ENCODE measurements around the gene FCHSD1.

The FCHSD1 gene

GRCh38 chr5:141602606-141603005, 48.6 kb downstream of the FCHSD1 start:
- Histone ChIP-seq H3K27me3 (replicated peaks; ENCODE audit: control insufficient read depth, insufficient read depth, low read length) (no peaks in the 10 kb centered on the region), H3K4me3 (replicated peaks; ENCODE audit: low read depth, low read length) (no peak overlapping the region), H3K36me3 (ENCODE audit: control insufficient read depth, insufficient read depth, low read length) (no peaks in the 10 kb centered on the region)
- TF ChIP-seq, protein P1, sequence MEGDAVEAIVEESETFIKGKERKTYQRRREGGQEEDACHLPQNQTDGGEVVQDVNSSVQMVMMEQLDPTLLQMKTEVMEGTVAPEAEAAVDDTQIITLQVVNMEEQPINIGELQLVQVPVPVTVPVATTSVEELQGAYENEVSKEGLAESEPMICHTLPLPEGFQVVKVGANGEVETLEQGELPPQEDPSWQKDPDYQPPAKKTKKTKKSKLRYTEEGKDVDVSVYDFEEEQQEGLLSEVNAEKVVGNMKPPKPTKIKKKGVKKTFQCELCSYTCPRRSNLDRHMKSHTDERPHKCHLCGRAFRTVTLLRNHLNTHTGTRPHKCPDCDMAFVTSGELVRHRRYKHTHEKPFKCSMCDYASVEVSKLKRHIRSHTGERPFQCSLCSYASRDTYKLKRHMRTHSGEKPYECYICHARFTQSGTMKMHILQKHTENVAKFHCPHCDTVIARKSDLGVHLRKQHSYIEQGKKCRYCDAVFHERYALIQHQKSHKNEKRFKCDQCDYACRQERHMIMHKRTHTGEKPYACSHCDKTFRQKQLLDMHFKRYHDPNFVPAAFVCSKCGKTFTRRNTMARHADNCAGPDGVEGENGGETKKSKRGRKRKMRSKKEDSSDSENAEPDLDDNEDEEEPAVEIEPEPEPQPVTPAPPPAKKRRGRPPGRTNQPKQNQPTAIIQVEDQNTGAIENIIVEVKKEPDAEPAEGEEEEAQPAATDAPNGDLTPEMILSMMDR (IDR thresholded peaks at IDR 0.05; ENCODE audit: insufficient read depth, low read length, poor library complexity, severe bottlenecking), result no peak
- no peak for DNase-seq (ENCODE audit: extremely low read depth, insufficient read length)

- Histone ChIP-seq H3K27me3 (replicated peaks; ENCODE audit: control insufficient read depth, insufficient read depth, low read length) (no peaks in the 10 kb centered on the region), H3K4me3 (replicated peaks; ENCODE audit: low read depth, low read length) (no peak overlapping the region), H3K36me3 (ENCODE audit: control insufficient read depth, insufficient read depth, low read length) (peaks cover 3% of the 10 kb centered on the region)
- DNase-seq (ENCODE audit: extremely low read depth, insufficient read length), result no peak
- TF ChIP-seq, protein P1 (IDR thresholded peaks at IDR 0.05; ENCODE audit: insufficient read depth, low read length, poor library complexity, severe bottlenecking), result no peak
These were observed 52.5 kb downstream of the FCHSD1 start for GRCh38 chr5:141598391-141599345.

DNA sequence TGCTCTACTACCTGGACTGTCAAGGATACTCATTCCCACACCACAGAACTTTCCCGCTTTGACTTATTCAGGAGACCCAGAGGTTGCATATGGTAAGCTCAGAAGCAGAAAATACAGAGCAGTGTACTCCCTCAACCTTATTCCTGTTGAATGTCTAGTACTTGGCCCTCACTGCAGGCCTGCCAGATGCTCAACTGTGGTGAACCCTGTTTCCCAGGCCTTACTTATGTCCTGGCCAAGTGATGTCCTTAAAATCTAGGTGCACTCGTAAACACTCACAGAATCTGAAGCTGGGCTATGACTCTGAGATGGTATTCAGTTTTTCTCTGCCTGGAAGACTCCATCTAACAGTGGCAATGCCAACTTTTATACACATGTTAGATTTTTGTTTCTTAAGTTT, 53.4 kb downstream of the FCHSD1 start:
- Histone ChIP-seq H3K36me3 (ENCODE audit: control insufficient read depth, insufficient read depth, low read length) (peaks cover 3% of the 10 kb centered on the region), H3K4me3 (replicated peaks; ENCODE audit: low read depth, low read length) (no peak overlapping the region), H3K27me3 (replicated peaks; ENCODE audit: control insufficient read depth, insufficient read depth, low read length) (no peaks in the 10 kb centered on the region)
- TF ChIP-seq, protein P1 (IDR thresholded peaks at IDR 0.05; ENCODE audit: insufficient read depth, low read length, poor library complexity, severe bottlenecking), result no peak
- no peak for DNase-seq (ENCODE audit: extremely low read depth, insufficient read length)

DNA sequence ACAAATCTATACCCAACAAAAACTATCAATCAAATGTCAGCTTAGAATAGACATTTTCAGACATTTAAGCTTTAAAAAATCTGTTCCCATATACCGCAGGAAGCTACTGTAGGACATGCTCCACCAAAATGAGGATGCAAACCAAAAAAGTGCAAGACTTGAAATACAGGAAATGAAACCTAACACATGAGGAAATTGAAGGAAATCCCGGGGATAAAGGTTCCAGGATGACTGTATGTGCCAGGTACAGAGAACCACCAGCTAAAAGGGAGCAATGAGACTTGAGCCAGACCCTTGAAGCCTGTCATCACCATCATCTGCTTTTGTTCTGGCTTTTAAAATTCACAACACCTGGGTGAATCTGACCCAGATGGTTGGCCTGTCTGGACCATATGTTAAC, 53.8 kb downstream of the FCHSD1 start:
- Histone ChIP-seq H3K4me3 (replicated peaks; ENCODE audit: low read depth, low read length) (no peak overlapping the region), H3K27me3 (replicated peaks; ENCODE audit: control insufficient read depth, insufficient read depth, low read length) (no peaks in the 10 kb centered on the region), H3K36me3 (ENCODE audit: control insufficient read depth, insufficient read depth, low read length) (peaks cover 3% of the 10 kb centered on the region)
- TF ChIP-seq, protein P1 (IDR thresholded peaks at IDR 0.05; ENCODE audit: insufficient read depth, low read length, poor library complexity, severe bottlenecking), result no peak
- DNase-seq (ENCODE audit: extremely low read depth, insufficient read length), result no peak

DNA sequence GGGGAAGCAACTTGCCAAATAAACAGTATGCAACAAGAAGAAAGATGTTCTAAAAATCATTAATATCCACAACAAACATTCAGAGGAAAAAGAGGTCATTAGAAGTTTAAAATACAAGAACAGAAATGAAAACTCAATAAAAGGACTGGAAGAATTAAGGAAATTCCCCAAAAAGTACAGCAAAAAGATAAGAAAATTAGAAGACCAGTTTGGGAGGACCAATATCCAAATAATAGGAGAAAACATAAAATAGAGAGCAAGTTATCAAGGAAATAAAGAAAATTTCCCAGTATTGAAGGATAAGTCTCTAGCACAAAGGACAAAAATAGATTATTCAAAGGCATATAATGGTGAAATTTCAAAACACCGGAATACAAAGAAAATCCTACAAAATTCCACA, 54.4 kb downstream of the FCHSD1 start:
- H3K4me3 ChIP-seq (replicated peaks; ENCODE audit: low read depth, low read length), result no peak overlapping the region
- H3K27me3 ChIP-seq (replicated peaks; ENCODE audit: control insufficient read depth, insufficient read depth, low read length), result no peaks in the 10 kb centered on the region
- no peak for DNase-seq (ENCODE audit: extremely low read depth, insufficient read length)
- H3K36me3 ChIP-seq (ENCODE audit: control insufficient read depth, insufficient read depth, low read length), result peaks cover 3% of the 10 kb centered on the region
- TF ChIP-seq, protein P1 (IDR thresholded peaks at IDR 0.05; ENCODE audit: insufficient read depth, low read length, poor library complexity, severe bottlenecking), result no peak

Measured in GM06990 (cell line).